Measurements from ENCODE around the gene PTH1R.

GRCh38 chr3:46864061-46864881 is 13.2 kb upstream of the PTH1R start:
- TF ChIP-seq NFYB (IDR thresholded peaks at IDR 0.05; ENCODE audit: insufficient read depth, low read depth, low read length) (no peak), ZZZ3 (IDR thresholded peaks at IDR 0.05; ENCODE audit: control insufficient read depth, insufficient read length, low read depth) (no peak)
- TF ChIP-seq, protein P1, sequence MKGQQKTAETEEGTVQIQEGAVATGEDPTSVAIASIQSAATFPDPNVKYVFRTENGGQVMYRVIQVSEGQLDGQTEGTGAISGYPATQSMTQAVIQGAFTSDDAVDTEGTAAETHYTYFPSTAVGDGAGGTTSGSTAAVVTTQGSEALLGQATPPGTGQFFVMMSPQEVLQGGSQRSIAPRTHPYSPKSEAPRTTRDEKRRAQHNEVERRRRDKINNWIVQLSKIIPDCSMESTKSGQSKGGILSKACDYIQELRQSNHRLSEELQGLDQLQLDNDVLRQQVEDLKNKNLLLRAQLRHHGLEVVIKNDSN (IDR thresholded peaks at IDR 0.05; ENCODE audit: borderline replicate concordance, extremely low read length, insufficient read depth, low read depth, low read length) = no peak

Measured in GM12878 (cell line).